IMR-90 (cell line): ENCODE data around the gene HOXB1. TPM values are rescaled to one million over a fixed set of nuclear protein-coding genes. Genes with fewer than 3 reads are reported as not detected.
A peak's percentile ranks its signal among the peaks of the same experiment; 100 is the strongest.

ENCODE experiments used
- ATAC-seq: fragments of 200-7000 bp; cut with Tn5 transposase; 2 replicates; pipeline ENCODE4 v1.9.1; 2020; ENCODE audit warnings: low read depth, mild to moderate bottlenecking, moderate library complexity
- BruUV-seq: library from RNA; stranded (reverse); fragments of 400-500 nt; replicated peaks from 2 replicates; lab custom pipeline; 2021; lab: Mats Ljungman, UMichigan
- CTCF ChIA-PET: fragments of 300-600 bp; formaldehyde crosslinking; extraction: SDS; loops from one replicate; lab custom pipeline; 2021; ENCODE audit warnings: antibody characterized with exemption; lab: Yijun Ruan, JAX
- POLR2A ChIA-PET: fragments of 300-600 bp; sonication (Branson Sonifier 250); formaldehyde crosslinking; loops from one replicate; lab custom pipeline; 2022; ENCODE audit warnings: antibody characterized with exemption; ENCODE audit not compliant: unreplicated experiment; lab: Charles Lee
- DNase-seq: peaks from one replicate; pipeline ENCODE4 v3.0.0; 2013
- H2AFZ ChIP-seq: replicated peaks from 2 replicates; pipeline ENCODE3; 2013; ENCODE audit warnings: low read length, mild to moderate bottlenecking; ENCODE audit not compliant: poor library complexity
- H2AK5ac ChIP-seq: 2 replicates; pipeline ENCODE4 v1.6.1; 2013; ENCODE audit warnings: low read depth, low read length, inconsistent platforms
- H2AK9ac ChIP-seq: replicated peaks from 2 replicates; pipeline ENCODE3; 2013; ENCODE audit warnings: mild to moderate bottlenecking, low read depth, low read length, moderate library complexity; ENCODE audit not compliant: poor library complexity
- H2BK120ac ChIP-seq: 2 replicates; pipeline ENCODE4 v1.6.1; 2013; ENCODE audit warnings: low read depth, low read length, inconsistent platforms
- H2BK15ac ChIP-seq: 3 replicates; pipeline ENCODE4 v1.6.1; 2013; ENCODE audit warnings: low read depth, low read length, inconsistent platforms
- H2BK20ac ChIP-seq: 2 replicates; pipeline ENCODE4 v1.6.1; 2013; ENCODE audit warnings: low read depth, mild to moderate bottlenecking, inconsistent platforms, low read length, moderate library complexity
- H2BK5ac ChIP-seq: 2 replicates; pipeline ENCODE4 v1.6.1; 2013; ENCODE audit warnings: mild to moderate bottlenecking, low read depth, low read length, inconsistent platforms; ENCODE audit not compliant: poor library complexity, severe bottlenecking
- H3K14ac ChIP-seq: replicated peaks from 2 replicates; pipeline ENCODE4 v1.6.1; 2013; ENCODE audit warnings: low read depth, low read length, inconsistent platforms
- H3K18ac ChIP-seq: 2 replicates; pipeline ENCODE4 v1.6.1; 2013; ENCODE audit warnings: low read depth, low read length, control low read depth
- H3K23ac ChIP-seq: 2 replicates; pipeline ENCODE4 v1.6.1; 2013; ENCODE audit warnings: low read depth, low read length, inconsistent platforms
- H3K27ac ChIP-seq: 2 replicates; pipeline ENCODE4 v1.5.1; 2013; ENCODE audit warnings: mild to moderate bottlenecking, control low read depth, low read length; ENCODE audit not compliant: insufficient read depth
- H3K27me3 ChIP-seq: 2 replicates; pipeline ENCODE4 v1.6.1; 2013; ENCODE audit warnings: low read length; ENCODE audit not compliant: control insufficient read depth, insufficient read depth
- H3K36me3 ChIP-seq: 2 replicates; pipeline ENCODE4 v1.6.1; 2013; ENCODE audit warnings: low read length, mixed read lengths; ENCODE audit not compliant: control insufficient read depth, insufficient read depth
- H3K4ac ChIP-seq: 2 replicates; pipeline ENCODE4 v1.6.1; 2013; ENCODE audit warnings: low read depth, low read length, inconsistent platforms
- H3K4me1 ChIP-seq: 2 replicates; pipeline ENCODE4 v1.6.1; 2013; ENCODE audit warnings: low read length, mixed read lengths; ENCODE audit not compliant: control insufficient read depth, insufficient read depth
- H3K4me2 ChIP-seq: 2 replicates; pipeline ENCODE4 v1.6.1; 2013; ENCODE audit warnings: low read depth, mild to moderate bottlenecking, control low read depth, low read length, moderate library complexity
- H3K4me3 ChIP-seq: 2 replicates; pipeline ENCODE4 v1.5.1; 2013; ENCODE audit warnings: low read depth, mild to moderate bottlenecking, control low read depth, low read length, moderate library complexity; ENCODE audit not compliant: insufficient read depth
- H3K56ac ChIP-seq: 2 replicates; pipeline ENCODE4 v1.6.1; 2013; ENCODE audit warnings: low read length, inconsistent platforms; ENCODE audit not compliant: insufficient read depth; ENCODE audit errors: extremely low read depth
- H3K79me1 ChIP-seq, 2 experiments: 2 replicates each; pipeline ENCODE4 v1.6.1; 2013; ENCODE audit warnings: low read length in 2 of 2, inconsistent platforms in 1 of 2, low read depth in 1 of 2
- H3K9ac ChIP-seq: 2 replicates; pipeline ENCODE4 v1.6.1; 2013; ENCODE audit warnings: low read depth, low read length, control low read depth
- H3K9me1 ChIP-seq: 2 replicates; pipeline ENCODE4 v1.6.1; 2013; ENCODE audit warnings: low read length, inconsistent platforms; ENCODE audit not compliant: insufficient read depth
- H3K9me3 ChIP-seq: 2 replicates; pipeline ENCODE4 v1.6.1; 2013; ENCODE audit warnings: low read length; ENCODE audit not compliant: control insufficient read depth, insufficient read depth
- H4K20me1 ChIP-seq: 2 replicates; pipeline ENCODE4 v1.6.1; 2013; ENCODE audit warnings: low read length, inconsistent platforms; ENCODE audit not compliant: insufficient read depth
- H4K5ac ChIP-seq: 2 replicates; pipeline ENCODE4 v1.6.1; 2013; ENCODE audit warnings: mild to moderate bottlenecking, low read depth, low read length, control low read depth
- H4K8ac ChIP-seq, 2 experiments: 2 replicates each; pipeline ENCODE4 v1.6.1; 2013; ENCODE audit warnings: low read depth in 2 of 2, low read length in 2 of 2, control low read depth in 1 of 2, inconsistent platforms in 1 of 2
- H4K91ac ChIP-seq: 2 replicates; pipeline ENCODE4 v1.6.1; 2013; ENCODE audit warnings: low read depth, low read length, inconsistent platforms; ENCODE audit not compliant: insufficient read depth
- CEBPB ChIP-seq: IDR thresholded peaks from 2 replicates; pipeline ENCODE4 v1.6.1; 2012; ENCODE audit warnings: low read depth, low read length, improper control_type of control experiment
- CHD1 ChIP-seq: IDR thresholded peaks from 2 replicates; pipeline ENCODE4 v1.6.1; 2012; ENCODE audit warnings: low read depth, low read length, improper control_type of control experiment
- FOS ChIP-seq: fragments of 150-350 bp; IDR thresholded peaks from 2 replicates; pipeline ENCODE4 v1.6.1; 2016; ENCODE audit warnings: low read depth, low read length
- MAFK ChIP-seq: IDR thresholded peaks from 2 replicates; pipeline ENCODE4 v1.6.1; 2012; ENCODE audit warnings: low read depth, low read length, improper control_type of control experiment
- POLR2A ChIP-seq: IDR thresholded peaks from 2 replicates; pipeline ENCODE4 v1.6.1; 2012; ENCODE audit warnings: mild to moderate bottlenecking, low read depth, low read length
- RFX5 ChIP-seq: IDR thresholded peaks from 2 replicates; pipeline ENCODE4 v1.8.0; 2012; ENCODE audit warnings: low read depth, mild to moderate bottlenecking, low read length, moderate library complexity
- SMC3 ChIP-seq: fragments of 150-350 bp; IDR thresholded peaks from 2 replicates; pipeline ENCODE4 v1.6.1; 2016; ENCODE audit warnings: low read depth, mild to moderate bottlenecking, antibody characterized with exemption, low read length, moderate library complexity
- WGBS, 2 experiments: methylation state at CpG; one replicate each; pipeline versions ENCODE4 v1.1.5 to v1.1.7; 2013; ENCODE audit warnings: missing lambda C conversion rate in 2 of 2; ENCODE audit not compliant: insufficient read length in 1 of 2; ENCODE audit errors: extremely low coverage in 2 of 2; 5-methylcytosine and 5-hydroxymethylcytosine counted together
- dilution Hi-C: fragments of 300-500 bp; cut with HindIII; formaldehyde crosslinking; loops from one replicate; pipeline ENCODE4 v1.14.3; 2018; ENCODE audit warnings: low sequenced_read_pairs; ENCODE audit not compliant: unreplicated experiment
- in situ Hi-C: fragments of 300-500 bp; cut with MboI; formaldehyde crosslinking; loops from 3 replicates; pipeline ENCODE4 v1.14.3; 2019; ENCODE audit warnings: low sequenced_read_pairs, inconsistent platforms, mixed read lengths
- intact Hi-C: fragments of 100-400 bp; cut with micrococcal nuclease; formaldehyde crosslinking; loops from 2 replicates; pipeline ENCODE4 v1.10.0; 2022
- polyA plus RNA-seq, 3 experiments: library from polyadenylated mRNA; depleted of rRNA; stranded (reverse); fragments of >200 nt; gene quantifications; 2 replicates each; pipeline ENCODE4 v1.2.3, GENCODE V29; 2012; ENCODE audit warnings: low replicate concordance in 1 of 3
- total RNA-seq: library from RNA; depleted of rRNA; stranded (reverse); fragments of >200 nt; gene quantifications from 2 replicates; pipeline ENCODE4 v1.2.3, GENCODE V29; 2012
- TF ChIP-seq, protein P1 (sequence below): fragments of 150-350 bp; IDR thresholded peaks from 2 replicates; pipeline ENCODE4 v1.6.1; 2016; ENCODE audit warnings: low read depth, mild to moderate bottlenecking, low read length, moderate library complexity, borderline replicate concordance

Gene HOXB1
- total and polyA plus RNA-seq, 2 of the 4 experiments (the other 2 are of a cell fraction): not detected

DNA sequence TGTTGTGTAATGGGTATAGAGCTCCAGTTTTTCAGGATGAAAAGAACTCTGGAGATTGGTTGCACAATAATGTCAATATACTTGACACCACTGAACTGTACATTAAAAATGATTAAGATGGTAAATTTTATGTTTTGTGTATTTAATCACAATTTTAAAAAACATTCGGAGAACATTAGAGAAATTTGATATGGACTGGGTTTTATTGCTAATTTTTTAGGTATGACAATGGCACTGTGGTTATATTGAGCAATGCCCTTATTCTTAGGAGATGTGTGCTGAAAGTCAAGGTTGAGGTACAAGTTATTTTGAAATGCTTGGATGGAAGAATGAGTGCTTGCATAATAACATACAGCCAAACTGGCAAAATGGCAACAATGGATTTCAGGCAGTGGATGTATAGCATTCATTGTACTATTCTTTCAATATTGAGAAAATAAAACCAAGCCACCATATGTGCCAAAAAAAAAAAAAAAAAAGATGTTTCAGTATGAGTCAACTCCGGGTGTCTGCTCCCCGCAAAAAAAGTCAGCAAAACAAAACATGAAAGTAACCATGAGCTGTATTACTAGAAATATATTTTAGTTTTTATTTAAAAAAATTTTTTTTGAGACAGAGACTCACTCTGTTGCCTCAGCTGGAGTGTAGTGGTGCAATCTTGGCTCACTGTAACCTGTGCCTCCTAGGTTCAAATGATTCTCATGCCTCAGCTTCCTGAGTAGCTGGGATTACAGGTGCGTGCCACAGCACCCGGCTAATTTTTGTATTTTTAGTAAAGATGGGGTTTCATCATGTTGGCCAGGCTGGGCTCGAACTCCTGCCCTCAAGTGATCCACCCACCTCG lies 19.8 kb downstream of the HOXB1 start:
- Histone ChIP-seq H4K91ac (no peak overlapping the region), H2BK5ac (no peak overlapping the region), H3K4me1 (peaks cover 4% of the 10 kb centered on the region; the same call in 1 of the 2 replicates), H2BK20ac (no peak overlapping the region), H2AFZ (no peak overlapping the region), H2AK5ac (no peak overlapping the region), H2BK120ac (no peak overlapping the region), H2BK15ac (no peak overlapping the region), H3K18ac (no peak overlapping the region), H3K4ac (no peak overlapping the region), H4K20me1 (no peaks in the 10 kb centered on the region), H3K9me1 (peaks cover 3% of the 10 kb centered on the region; the same call in 1 of the 2 replicates), H3K23ac (no peak overlapping the region), H4K8ac (no peak overlapping the region), H3K4me2 (peak overlapping the region; percentile 17; the same call in 1 of the 2 replicates), H3K27me3 (peaks cover 22% of the 10 kb centered on the region), H3K9ac (no peak overlapping the region), H3K56ac (no peak overlapping the region), H3K9me3 (no peaks in the 10 kb centered on the region), H2AK9ac (no peak overlapping the region), H3K27ac (no peak overlapping the region), H3K4me3 (no peak overlapping the region), H3K14ac (no peak overlapping the region), H3K79me1 (no peaks in the 10 kb centered on the region), H4K5ac (no peak overlapping the region), H3K36me3 (no peaks in the 10 kb centered on the region)
- ATAC-seq (no peak; the same call in 1 of the 2 replicates), DNase-seq (peak; percentile 71)
- intact Hi-C loops (no loop called here), in situ Hi-C loops (no loop called here), dilution Hi-C loops (no loop called here)
- no CpG with 5 or more reads among the region's 7 CpGs for WGBS, 2 experiments
- TF ChIP-seq, protein P1, sequence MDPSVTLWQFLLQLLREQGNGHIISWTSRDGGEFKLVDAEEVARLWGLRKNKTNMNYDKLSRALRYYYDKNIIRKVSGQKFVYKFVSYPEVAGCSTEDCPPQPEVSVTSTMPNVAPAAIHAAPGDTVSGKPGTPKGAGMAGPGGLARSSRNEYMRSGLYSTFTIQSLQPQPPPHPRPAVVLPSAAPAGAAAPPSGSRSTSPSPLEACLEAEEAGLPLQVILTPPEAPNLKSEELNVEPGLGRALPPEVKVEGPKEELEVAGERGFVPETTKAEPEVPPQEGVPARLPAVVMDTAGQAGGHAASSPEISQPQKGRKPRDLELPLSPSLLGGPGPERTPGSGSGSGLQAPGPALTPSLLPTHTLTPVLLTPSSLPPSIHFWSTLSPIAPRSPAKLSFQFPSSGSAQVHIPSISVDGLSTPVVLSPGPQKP: no peak
- no peak for TF ChIP-seq RFX5
- no peak for TF ChIP-seq CHD1
- TF ChIP-seq CEBPB: peak; percentile 91
- no peak for TF ChIP-seq MAFK
- TF ChIP-seq SMC3: no peak
- TF ChIP-seq FOS: no peak; the same call in 1 of the 2 replicates
- no peak for TF ChIP-seq POLR2A
- no TSS peak for BruUV-seq
- CTCF ChIA-PET: interaction anchor here (0.6 kb wide), 2 partner anchors 8 to 36 kb away, joined by 3 to 4 read pairs; no protein-coding TSS in a partner anchor
- POLR2A ChIA-PET: no interaction called here
